GM21619 (cell line): ENCODE results near the gene ZNF724.
"Not testable (repeated sequence)": the region's sequence is repeated elsewhere in the genome, so short reads cannot be mapped to it uniquely, and the experiment has no call there.

Experiments used
- ATAC-seq: cut with Tn5 transposase; IDR thresholded peaks from one replicate; pipeline ENCODE4 v1.9.1; 2021; ENCODE audit not compliant: unreplicated experiment

The ZNF724 gene

DNA sequence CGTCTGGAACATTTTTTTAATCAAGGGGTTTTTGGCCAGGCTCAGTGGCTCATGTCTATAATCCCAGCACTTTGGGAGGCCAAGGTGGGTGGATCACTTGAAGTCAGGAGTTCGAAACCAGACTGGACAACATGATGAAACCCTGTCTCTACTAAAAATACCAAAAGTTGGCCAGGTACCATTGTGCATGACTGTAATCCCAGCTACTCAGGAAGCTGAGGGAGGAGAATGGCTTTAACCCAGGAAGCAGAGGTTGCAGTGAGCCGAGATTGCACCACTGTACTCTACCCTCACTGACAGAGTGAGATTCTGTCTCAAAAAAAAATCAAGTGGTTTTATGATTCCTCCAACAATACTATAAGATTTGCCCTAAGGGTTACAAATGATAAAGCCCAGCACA lies 3.1 kb upstream of the ZNF724 start:
- ATAC-seq: not testable (repeated sequence)

DNA sequence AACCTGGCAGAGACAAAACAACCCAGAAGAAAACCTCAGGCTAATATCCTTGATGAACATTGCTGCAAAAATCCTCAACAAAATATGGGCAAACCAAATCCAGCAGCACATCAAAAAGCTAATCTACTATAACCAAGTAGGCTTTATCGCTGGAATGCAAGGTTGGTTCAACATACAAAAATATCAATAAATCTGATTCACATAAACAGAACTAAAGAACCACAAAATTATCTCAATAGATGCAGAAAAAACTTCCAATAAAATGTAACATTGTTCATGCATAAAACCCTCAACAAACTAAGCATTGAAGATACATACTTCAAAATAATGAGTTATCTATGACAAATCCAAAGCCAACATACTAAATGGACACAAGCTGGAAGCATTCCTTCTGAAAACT lies 8.8 kb downstream of the ZNF724 start:
- ATAC-seq: no peak

DNA sequence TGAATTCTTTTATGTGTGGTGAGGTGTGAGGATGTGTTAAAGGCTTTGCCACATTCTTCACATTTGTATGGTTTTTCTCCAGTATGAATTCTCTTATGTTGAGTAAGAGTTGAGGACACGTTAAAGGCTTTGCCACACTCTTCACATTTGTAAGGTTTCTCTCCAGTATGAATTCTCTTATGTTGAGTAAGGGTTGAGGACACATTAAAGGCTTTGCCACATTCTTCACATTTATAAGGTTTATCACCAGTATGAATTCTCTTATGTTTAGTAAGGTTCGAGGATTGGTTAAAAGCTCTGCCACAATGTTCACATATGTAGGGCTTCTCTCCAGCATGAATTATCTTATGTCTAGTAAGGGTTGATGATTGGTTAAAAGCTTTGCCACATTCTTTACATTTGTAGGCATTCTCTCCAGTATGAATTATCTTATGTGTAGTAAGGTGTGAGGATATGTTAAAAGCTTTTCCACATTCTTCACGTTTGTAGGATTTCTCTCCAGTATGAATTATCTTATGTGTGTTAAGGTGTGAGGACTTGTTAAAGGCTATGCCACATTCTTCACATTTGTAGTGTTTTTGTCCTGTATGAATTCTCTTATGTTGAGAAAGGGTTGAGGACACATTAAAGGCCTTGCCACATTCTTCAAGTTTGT lies 27.1 kb downstream of the ZNF724 start:
- no peak for ATAC-seq

DNA sequence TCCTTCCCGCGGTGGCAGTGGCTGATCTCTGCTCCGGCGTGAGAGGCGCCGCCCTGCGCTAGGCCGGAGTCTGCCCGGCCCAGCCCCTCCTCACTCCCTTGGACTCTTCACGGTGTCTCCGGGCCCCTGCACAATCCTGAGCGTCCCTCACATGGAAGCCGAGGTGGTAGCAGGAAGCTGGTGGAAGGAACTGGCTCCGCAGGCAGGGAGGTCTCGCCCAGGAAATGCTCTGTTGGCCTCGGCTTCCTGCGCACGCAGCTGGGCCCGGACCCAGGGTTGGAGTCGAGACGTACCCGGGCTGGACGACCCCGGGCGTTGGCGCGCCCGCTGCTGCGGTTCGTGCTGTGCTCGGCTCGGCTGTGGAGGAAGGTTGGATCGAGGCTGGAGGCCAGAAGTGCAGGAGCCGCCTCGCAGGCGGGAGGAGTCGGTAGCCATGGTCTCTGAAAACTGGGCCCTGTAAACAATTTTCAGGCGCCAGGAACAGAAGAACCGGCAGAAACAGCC lies 46.3 kb downstream of the ZNF724 start:
- ATAC-seq: no peak

DNA sequence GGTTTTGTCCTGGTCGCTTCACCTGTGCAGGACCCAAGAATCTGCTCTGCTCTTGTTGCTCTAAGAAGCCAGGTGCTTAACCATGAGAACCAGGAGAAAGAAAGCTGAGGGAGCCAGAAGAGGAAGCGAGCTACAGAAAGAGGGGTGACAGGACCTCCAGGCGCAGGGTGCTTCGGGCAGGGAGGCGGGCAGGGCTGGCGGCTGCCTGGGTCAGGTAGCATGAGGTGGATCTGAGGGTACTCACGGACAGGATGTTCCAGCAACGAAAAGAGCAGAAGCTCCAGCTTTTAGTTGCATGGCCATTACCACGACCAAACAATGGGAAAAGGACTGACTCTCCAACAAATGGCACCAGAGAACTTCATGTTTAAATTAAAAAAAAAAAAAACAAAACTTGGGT lies 59.9 kb downstream of the ZNF724 start:
- no peak for ATAC-seq

DNA sequence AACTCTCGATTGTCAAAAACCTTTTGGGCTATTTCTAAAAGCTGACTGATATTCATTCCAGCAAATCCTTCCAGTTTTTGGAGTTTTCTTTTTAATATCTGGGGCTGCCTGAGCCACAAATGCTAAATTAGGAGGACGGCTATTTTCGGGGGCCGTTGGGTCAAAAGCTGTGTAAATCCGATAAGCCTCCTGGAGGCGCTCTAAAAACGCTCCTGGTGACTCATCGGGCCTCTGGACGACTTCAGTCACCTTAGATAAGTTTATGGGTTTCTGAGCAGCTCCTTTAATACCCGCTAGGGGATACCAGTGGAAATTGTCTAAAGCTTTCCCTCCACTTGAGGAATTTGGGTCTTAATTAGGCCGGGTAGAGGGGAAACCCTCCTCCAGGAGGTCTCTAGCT lies 66.9 kb downstream of the ZNF724 start:
- no peak for ATAC-seq
